KOPT-K1 (cell line): ENCODE measurements around the gene FAM180A.

ENCODE experiments used
- H3K27ac ChIP-seq: fragments of 200-600 bp; sonication (generic); 2 replicates; pipeline ENCODE4 v1.5.1; 2016; ENCODE audit warnings: antibody characterized with exemption, mild to moderate bottlenecking, low read depth, low read length; ENCODE audit not compliant: poor library complexity, severe bottlenecking
- H3K36me3 ChIP-seq: fragments of 200-600 bp; sonication (generic); 2 replicates; pipeline ENCODE4 v1.5.1; 2017; ENCODE audit warnings: antibody characterized with exemption, mild to moderate bottlenecking, low read length, moderate library complexity; ENCODE audit not compliant: insufficient read depth
- H3K9me3 ChIP-seq: fragments of 200-600 bp; sonication (generic); 2 replicates; pipeline ENCODE4 v1.5.1; 2017; ENCODE audit warnings: antibody characterized with exemption, low read length, mild to moderate bottlenecking; ENCODE audit not compliant: insufficient read depth, poor library complexity, severe bottlenecking

FAM180A gene

DNA sequence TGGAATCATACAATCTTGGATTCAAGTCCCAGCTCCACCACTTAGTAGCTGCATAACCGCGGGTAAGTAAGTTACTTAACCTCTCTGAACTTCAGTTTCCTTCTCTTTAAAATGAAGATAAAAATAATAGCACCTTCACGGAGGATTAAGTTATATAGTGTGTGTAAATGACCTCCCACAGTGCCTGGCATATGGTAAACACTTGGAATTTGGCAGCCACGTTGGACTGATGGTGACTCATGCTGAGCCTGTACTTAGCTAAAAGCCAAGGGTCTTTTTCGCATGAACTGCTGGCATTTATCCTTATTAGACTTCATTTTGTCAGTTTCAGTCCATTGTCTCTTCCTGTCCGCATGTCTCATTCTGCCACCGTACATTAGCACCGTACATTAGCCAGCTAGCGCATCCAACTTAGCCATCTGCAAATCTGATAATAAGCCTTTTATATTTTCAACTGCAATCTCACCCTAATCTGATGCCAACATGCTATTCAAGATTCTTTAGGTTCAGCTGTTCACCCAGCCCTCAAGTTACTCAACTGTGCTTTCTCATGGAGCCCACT, 31.9 kb downstream of the FAM180A start:
- H3K36me3 ChIP-seq = no peaks in the 10 kb centered on the region
- no peak overlapping the region for H3K27ac ChIP-seq
- no peaks in the 10 kb centered on the region for H3K9me3 ChIP-seq

DNA sequence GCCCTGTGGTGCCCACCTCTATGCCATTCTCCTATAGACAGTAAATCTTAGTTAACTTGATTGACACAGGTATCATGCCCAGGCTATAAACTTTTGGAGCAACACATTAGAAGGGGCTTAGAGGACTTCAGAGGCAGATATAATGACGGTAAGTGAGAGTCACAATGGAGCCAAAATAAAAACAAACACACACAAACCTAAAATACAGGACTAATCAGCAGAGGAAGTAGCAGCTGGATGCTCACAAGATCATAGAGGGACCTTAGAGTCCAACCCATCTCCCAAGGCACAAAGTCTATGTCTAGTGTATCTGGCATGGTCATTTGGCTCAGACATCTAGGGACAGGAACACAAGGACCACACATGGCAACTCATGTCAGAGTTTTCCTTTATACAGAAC, 32.9 kb downstream of the FAM180A start:
- no peak overlapping the region for H3K27ac ChIP-seq
- no peaks in the 10 kb centered on the region for H3K9me3 ChIP-seq
- H3K36me3 ChIP-seq = no peaks in the 10 kb centered on the region

DNA sequence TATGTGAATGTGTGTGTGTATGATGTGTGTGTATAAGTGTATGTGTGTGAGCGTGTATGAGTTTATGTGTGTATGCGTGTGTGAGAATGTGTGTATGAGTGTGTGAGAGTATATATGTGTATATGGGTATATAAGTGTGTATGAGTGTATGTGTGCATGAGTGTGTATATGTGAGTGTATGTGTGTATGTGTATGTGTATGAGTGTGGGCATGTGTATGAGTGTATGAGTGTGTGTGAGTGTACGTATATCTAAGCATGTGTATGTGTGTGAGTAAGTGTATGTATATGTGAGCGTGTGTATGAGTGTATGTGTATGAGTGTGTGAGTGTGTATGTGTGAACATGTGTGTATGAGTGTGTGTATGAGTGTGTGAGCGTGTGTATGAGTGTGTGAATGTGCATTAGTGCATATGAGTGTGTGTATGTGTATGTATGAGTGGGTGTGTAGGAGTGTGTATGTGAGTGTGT, 33.5 kb downstream of the FAM180A start:
- no peaks in the 10 kb centered on the region for H3K36me3 ChIP-seq
- H3K9me3 ChIP-seq = no peaks in the 10 kb centered on the region
- no peak overlapping the region for H3K27ac ChIP-seq

DNA sequence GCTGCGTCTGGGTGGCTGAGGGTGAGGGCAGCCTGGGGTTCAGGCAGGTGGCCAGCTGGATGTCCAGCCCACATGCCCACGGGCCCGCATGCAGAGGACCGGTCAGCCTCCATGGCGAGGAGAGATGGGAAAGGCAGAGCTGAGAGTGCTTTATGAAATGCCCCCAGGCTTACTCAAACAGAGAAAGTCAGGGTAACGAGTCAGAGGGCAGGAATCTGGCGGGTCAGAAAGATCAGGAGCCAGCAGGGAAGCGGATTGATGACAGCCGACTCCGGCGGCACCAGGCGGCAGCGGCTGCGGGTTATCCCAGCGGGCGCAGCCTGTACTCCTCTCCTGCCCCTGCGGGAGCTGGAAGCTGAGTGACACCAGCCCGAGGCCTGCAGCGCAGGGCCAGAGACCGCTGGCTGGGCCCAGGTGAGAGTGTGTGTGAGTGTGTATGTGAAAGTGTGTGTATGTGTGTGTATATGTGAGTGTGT, 34.0 kb downstream of the FAM180A start:
- Histone ChIP-seq H3K27ac (no peak overlapping the region), H3K36me3 (no peaks in the 10 kb centered on the region), H3K9me3 (no peaks in the 10 kb centered on the region)

DNA sequence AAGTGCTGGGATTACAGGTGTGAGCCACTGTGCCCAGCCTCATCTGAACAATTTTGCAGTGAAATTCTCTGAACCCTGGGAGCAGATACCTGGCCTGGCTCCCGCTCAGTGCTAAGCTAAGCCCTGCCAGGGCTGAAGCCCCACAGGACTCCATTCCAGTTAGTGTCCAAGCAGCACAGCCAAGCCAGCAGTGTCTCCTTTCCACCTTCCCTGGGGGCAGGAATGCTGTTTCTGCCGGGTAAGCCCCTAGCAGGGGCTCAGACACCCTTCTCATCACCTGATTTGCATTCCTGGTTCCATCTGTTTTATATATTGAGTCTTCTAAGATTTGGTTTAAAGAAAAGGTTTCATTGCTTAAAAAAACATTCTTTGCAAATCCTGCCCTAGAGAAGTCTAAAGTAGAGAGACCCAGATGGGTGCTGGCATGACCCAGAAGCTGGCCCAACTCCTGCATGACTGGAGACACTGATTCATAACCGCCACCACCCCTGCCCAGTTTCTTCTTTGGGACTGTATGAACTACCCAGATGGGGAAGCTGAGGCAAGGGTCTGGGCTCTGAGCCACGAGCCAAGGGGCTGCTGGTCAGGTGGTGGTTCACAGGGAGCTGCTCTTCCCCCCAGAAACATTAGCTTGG, 34.7 kb downstream of the FAM180A start:
- no peaks in the 10 kb centered on the region for H3K36me3 ChIP-seq
- H3K9me3 ChIP-seq = no peaks in the 10 kb centered on the region
- H3K27ac ChIP-seq = no peak overlapping the region

DNA sequence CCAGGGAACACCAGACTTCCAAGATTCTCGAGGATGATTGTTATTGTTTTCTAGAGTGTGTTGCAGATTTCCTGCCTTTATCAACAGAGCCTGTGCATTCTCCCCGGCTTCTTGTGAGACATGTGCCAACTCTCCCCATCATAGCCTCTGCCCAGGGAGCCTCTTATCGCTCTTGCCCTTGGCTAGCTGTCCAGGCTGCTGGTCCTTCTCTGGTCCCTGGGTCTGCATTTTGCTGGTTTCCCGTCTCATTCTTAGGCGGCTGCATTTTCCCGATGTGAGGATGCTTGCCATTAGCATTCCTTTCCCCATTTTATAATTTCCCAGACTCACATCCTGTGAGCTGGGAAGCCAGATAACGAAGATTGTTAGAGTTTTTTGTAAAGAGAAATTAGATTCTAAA, 35.8 kb downstream of the FAM180A start:
- Histone ChIP-seq H3K36me3 (no peaks in the 10 kb centered on the region), H3K9me3 (no peaks in the 10 kb centered on the region), H3K27ac (no peak overlapping the region)

DNA sequence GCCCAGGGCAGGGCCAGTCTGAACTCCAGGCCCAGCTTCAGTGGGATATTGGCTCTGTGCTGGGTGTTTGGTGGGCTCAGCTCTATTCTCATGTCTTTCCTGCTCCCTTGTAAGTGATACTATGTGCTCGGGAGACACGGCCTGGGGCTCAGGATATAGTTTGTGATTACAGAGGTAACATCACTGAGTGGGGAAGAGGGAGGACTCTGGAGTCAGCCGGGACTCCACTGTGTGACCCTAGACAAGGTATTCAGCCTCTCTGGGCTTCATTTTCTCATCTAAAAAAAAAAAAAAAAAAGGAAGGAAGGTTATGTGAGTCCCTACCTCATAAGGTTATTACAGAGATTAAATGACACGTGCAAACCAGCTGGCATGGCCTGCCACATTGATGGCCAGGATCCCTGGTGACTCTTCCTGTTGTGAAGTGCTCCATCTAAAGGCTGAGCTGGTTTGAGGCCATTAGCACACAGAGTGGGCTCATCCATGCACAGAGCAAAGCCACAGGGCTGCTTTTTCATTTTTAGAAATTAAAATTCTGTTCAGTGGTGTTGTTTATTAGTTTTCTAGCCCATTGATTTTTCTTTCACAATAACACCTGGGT, 36.3 kb downstream of the FAM180A start:
- Histone ChIP-seq H3K9me3 (no peaks in the 10 kb centered on the region), H3K27ac (no peak overlapping the region), H3K36me3 (no peaks in the 10 kb centered on the region)

DNA sequence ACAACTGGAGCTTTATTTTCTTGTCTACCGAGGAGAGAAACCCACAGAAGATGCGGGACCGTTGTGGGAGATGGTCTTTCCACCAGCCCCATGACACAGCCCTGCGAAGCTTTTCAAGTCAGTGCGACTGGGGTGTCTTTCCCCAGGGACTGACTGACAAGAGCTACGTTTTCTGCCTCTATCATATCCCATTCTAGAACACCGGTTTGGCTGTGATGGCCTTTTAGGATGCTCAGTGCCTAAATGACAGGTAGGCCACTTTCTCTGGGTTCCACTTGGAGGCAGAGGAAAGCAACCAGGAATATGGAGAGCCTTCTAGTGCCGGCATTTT, 37.5 kb downstream of the FAM180A start:
- Histone ChIP-seq H3K27ac (no peak overlapping the region), H3K36me3 (no peaks in the 10 kb centered on the region)

DNA sequence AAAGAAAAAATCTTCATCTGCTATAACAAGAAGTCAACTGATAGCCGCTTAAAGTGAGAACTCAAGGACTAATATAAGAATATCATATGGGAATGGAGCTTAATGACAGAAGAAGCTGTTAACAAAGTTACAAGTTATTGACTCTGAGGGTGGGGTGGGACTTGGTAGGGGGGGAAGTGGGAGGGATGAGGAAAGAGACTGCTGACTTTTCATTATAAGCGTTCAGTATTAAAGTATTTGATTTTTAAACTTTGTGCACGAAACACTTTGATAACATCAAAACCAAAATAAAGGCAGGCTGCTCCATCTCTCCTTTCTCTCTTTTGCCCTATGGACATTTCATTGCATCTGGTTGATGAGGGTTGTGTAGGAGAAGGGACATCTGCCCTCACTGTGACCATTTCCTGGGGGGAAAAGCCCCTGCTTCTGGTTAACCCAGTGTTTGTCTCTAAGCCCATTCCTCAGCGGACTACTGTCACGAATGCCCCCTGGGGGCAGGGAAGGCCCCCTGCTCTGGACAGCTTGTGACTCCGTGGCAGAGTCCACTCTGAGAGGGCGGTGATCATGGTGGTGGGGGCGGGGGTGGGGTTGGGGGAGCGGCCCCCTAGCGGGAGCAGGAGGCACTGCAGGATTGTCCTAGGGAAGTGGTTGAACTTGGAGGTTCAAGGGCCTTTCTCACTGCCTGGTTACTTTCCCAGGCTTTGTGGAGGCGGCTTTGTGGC, 38.0 kb downstream of the FAM180A start:
- Histone ChIP-seq H3K9me3 (no peaks in the 10 kb centered on the region), H3K27ac (no peak overlapping the region), H3K36me3 (no peaks in the 10 kb centered on the region)

More for the DNA sequence above, 37.5 kb downstream of the FAM180A start:
- H3K9me3 ChIP-seq = no peaks in the 10 kb centered on the region

DNA sequence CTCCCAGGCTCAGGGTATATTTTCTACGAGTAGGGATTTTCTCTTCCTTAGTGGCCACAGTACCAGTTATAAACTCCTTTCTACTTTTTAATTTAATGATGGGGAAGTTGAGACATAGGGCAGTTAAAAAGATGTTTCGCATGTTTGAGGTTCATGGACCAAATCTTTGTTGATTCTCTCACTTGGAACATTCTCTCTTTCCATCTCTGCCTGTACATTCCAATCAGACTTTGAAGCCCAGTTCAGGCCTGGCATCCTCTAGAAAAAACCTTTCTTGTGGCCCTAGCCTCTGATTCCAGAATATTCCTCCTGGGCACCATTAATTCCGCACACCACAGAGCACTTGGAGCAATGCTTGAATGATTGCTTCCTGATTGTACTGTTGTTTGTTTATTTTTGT, 39.1 kb downstream of the FAM180A start:
- Histone ChIP-seq H3K27ac (no peak overlapping the region), H3K9me3 (no peaks in the 10 kb centered on the region), H3K36me3 (no peaks in the 10 kb centered on the region)

DNA sequence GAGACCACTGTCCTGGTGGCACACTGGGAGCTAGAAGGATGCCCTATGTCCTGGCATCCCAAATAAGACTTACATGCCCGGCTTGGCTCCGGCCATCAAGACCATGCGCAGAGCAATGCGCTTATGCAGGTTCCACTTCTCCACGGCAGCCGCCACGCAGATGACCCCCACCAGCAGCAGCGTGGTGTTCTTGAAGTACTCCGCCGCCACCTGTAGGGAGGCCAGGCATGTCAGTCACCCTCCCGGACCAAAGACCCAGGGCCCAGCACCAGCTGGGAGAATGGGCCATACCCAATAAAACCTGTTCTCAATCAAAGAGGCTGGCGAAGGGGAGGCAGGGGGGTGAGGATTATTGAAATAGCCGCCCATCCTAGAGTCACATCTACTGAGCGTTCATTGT, 40.6 kb downstream of the FAM180A start:
- Histone ChIP-seq H3K9me3 (no peaks in the 10 kb centered on the region), H3K27ac (no peak overlapping the region), H3K36me3 (no peaks in the 10 kb centered on the region)

DNA sequence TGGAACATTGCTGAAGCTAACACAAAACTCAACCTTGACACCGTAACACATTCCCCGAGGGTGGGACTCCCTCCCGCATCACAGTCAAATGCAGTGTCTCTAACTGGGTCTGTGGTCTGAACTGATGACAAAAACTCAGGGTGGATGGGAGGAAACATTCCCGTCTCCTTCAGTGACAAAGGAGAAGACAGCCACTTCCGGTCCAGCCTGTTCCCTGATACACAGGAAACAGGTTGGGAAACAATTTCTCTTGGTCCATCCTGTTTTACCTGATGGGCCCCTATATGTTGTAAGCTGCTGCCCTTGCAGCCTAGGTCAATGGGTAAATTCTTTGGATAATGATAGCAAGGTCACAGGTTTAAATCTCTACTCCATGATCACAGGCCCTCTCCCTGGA, 41.0 kb downstream of the FAM180A start:
- H3K9me3 ChIP-seq = no peaks in the 10 kb centered on the region
- H3K36me3 ChIP-seq = no peaks in the 10 kb centered on the region
- H3K27ac ChIP-seq = no peak overlapping the region

DNA sequence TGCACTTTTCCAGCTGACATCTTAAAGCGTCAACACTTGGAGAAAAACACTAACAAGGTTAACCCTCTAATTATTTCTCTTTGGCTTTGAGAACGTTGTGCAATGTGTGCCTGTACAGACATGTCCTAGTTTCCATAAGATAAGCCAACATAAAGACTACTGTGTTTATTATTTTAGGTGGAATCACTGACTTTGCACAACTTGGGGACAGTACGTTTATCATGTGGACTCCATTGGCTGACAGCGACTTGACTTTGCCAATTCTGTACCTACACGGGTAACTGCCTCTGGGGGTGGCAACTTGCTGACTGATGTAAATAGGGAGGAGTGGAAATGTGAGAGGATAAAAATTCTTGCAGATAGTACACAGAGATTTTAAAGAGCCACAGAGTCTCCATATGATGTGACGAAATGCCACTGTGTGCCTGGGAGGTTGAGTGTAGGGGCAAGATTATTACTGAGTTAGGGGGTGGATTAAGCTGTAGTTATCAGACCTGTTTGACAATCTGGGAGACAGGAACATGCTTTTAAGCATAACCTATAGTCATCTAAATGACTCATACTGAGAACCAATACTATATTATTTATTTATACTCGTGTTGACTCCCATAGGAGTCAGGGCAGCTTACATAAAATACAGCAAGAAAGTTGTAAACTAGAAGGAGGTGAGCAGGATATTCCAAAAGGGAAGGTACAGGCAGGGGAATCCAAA, 41.6 kb downstream of the FAM180A start:
- Histone ChIP-seq H3K27ac (no peak overlapping the region), H3K36me3 (no peaks in the 10 kb centered on the region), H3K9me3 (no peaks in the 10 kb centered on the region)

DNA sequence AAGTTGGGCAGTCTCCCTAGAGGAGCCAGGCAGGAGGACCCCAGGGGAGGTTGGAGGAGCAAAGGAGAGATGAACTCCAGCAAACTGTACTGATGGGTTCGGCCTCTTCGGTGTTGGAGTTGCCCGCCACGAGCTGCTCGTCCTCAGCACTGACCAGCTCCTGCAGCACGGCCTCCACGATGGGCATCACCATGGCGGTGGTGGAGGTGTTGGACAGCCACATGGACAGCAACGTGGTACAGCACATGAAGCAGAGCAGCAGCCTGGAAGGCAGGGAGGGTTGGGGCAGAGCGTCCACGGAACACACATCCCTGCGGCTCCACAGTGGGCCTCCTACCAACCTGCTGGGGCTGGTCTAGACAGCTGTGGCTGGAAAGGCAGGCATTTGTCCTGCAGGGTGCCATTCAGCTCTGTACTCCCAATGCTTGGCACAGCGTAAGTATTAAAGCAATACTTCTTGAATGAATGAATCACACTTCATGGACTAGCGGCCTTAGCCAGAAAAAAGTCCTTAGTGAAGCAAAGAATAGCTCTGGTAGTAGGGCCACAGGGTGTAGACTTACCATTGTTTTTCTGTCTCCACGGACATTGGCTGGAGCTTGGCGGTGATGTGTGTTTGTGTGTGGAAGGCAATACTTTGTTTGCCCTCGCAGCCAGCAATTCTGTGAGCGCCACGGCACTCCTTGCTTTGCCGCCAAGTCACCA, 42.4 kb downstream of the FAM180A start:
- Histone ChIP-seq H3K36me3 (no peaks in the 10 kb centered on the region), H3K9me3 (no peaks in the 10 kb centered on the region), H3K27ac (no peak overlapping the region)
